Liver (tissue), 9 donors: ENCODE results near the gene PRPSAP2. TPM values are rescaled to one million over a fixed set of nuclear protein-coding genes. Genes with fewer than 3 reads are reported as not detected.

Experiments used
- DNase-seq: peaks from one replicate; pipeline ENCODE4 v3.0.0-alpha.2; 2017; ENCODE audit warnings: low spot score
- H3K27ac ChIP-seq, 2 donors: one replicate each; pipeline ENCODE4 v1.7.0; 2013; ENCODE audit warnings: inconsistent platforms in 2 of 2, low read length in 2 of 2, control low read depth in 1 of 2, low read depth in 1 of 2, mild to moderate bottlenecking in 1 of 2
- H3K27me3 ChIP-seq, 4 donors: one replicate each; pipeline versions ENCODE4 v1.6.1 to v1.7.0; 2013; ENCODE audit warnings: low read length in 3 of 4, inconsistent platforms in 1 of 4, mild to moderate bottlenecking in 1 of 4, moderate library complexity in 1 of 4; ENCODE audit not compliant: control insufficient read depth in 4 of 4, insufficient read depth in 4 of 4
- H3K36me3 ChIP-seq, 4 donors: one replicate each; pipeline versions ENCODE4 v1.6.1 to v1.7.0; 2013; ENCODE audit warnings: low read length in 3 of 4, mild to moderate bottlenecking in 3 of 4, low read depth in 1 of 4, moderate library complexity in 1 of 4; ENCODE audit not compliant: control insufficient read depth in 4 of 4, insufficient read depth in 3 of 4
- H3K4me1 ChIP-seq, 4 donors: one replicate each; pipeline versions ENCODE4 v1.6.1 to v1.7.0; 2013; ENCODE audit warnings: low read length in 3 of 4, mild to moderate bottlenecking in 3 of 4, moderate library complexity in 1 of 4; ENCODE audit not compliant: control insufficient read depth in 4 of 4, insufficient read depth in 4 of 4
- H3K4me3 ChIP-seq, 3 donors: one replicate each; pipeline versions ENCODE4 v1.6.1 to v1.7.0; 2013; ENCODE audit warnings: low read length in 3 of 3, control low read depth in 1 of 3, low read depth in 1 of 3, mild to moderate bottlenecking in 1 of 3
- H3K9ac ChIP-seq, 2 donors: one replicate each; pipeline ENCODE4 v1.7.0; 2013; ENCODE audit warnings: low read length in 2 of 2, mild to moderate bottlenecking in 2 of 2, moderate library complexity in 2 of 2, control low read depth in 1 of 2, low read depth in 1 of 2
- H3K9me3 ChIP-seq, 4 donors: one replicate each; pipeline versions ENCODE4 v1.6.1 to v1.7.0; 2013; ENCODE audit warnings: low read length in 3 of 4; ENCODE audit not compliant: control insufficient read depth in 4 of 4
- ATF3 ChIP-seq: IDR thresholded peaks from 2 replicates; pipeline ENCODE4 v1.6.1; 2016; ENCODE audit warnings: antibody characterized with exemption
- CTCF ChIP-seq: fragments of 150-350 bp; IDR thresholded peaks from 2 replicates; pipeline ENCODE4 v1.5.1; 2017; ENCODE audit warnings: improper control_type of control experiment, low read depth, low read length; ENCODE audit not compliant: missing input control
- EGR1 ChIP-seq, 2 donors: IDR thresholded peaks; 2 replicates each; pipeline ENCODE4 v1.6.1; 2016 to 2018; ENCODE audit warnings: antibody characterized with exemption in 2 of 2, low read depth in 2 of 2
- FOXA1 ChIP-seq: IDR thresholded peaks from 2 replicates; pipeline ENCODE4 v1.6.1; 2016; ENCODE audit warnings: antibody characterized with exemption
- FOXA2 ChIP-seq: IDR thresholded peaks from 2 replicates; pipeline ENCODE4 v1.6.1; 2016; ENCODE audit warnings: antibody characterized with exemption
- GABPA ChIP-seq, 2 donors: IDR thresholded peaks in 1 of 2; conservative IDR thresholded peaks in 1 of 2; 2 replicates each; pipeline ENCODE4 v1.6.1; 2016; ENCODE audit warnings: antibody characterized with exemption in 2 of 2, mild to moderate bottlenecking in 1 of 2, moderate library complexity in 1 of 2
- HNF4A ChIP-seq, 2 donors: conservative IDR thresholded peaks; 2 replicates each; pipeline ENCODE4 v1.6.1; 2016; ENCODE audit warnings: antibody characterized with exemption in 2 of 2, mild to moderate bottlenecking in 2 of 2
- HNF4G ChIP-seq: IDR thresholded peaks from 2 replicates; pipeline ENCODE4 v1.6.1; 2016; ENCODE audit warnings: antibody characterized with exemption
- JUND ChIP-seq, 2 donors: IDR thresholded peaks; 2 replicates each; pipeline ENCODE4 v1.6.1; 2016; ENCODE audit warnings: antibody characterized with exemption in 2 of 2
- MAX ChIP-seq: IDR thresholded peaks from 2 replicates; pipeline ENCODE4 v1.6.1; 2016; ENCODE audit warnings: antibody characterized with exemption
- NR2F2 ChIP-seq: IDR thresholded peaks from 2 replicates; pipeline ENCODE4 v1.6.1; 2016; ENCODE audit warnings: antibody characterized with exemption
- RAD21 ChIP-seq, 2 donors: IDR thresholded peaks; 2 replicates each; pipeline ENCODE4 v1.6.1; 2016; ENCODE audit warnings: antibody characterized with exemption in 2 of 2, mild to moderate bottlenecking in 2 of 2
- REST ChIP-seq: IDR thresholded peaks from 2 replicates; pipeline ENCODE4 v1.6.1; 2016; ENCODE audit warnings: antibody characterized with exemption, mild to moderate bottlenecking
- RXRA ChIP-seq, 2 donors: IDR thresholded peaks; 2 replicates each; pipeline ENCODE4 v1.6.1; 2017 to 2018; ENCODE audit warnings: antibody characterized with exemption in 2 of 2, mild to moderate bottlenecking in 1 of 2
- SP1 ChIP-seq: IDR thresholded peaks from 2 replicates; pipeline ENCODE4 v1.6.1; 2018; ENCODE audit warnings: antibody characterized with exemption, mild to moderate bottlenecking
- TAF1 ChIP-seq: conservative IDR thresholded peaks from 2 replicates; pipeline ENCODE4 v1.6.1; 2016; ENCODE audit warnings: antibody characterized with exemption, mild to moderate bottlenecking
- YY1 ChIP-seq: IDR thresholded peaks from 2 replicates; pipeline ENCODE4 v1.6.1; 2016; ENCODE audit warnings: antibody characterized with exemption, mild to moderate bottlenecking
- ZBTB33 ChIP-seq: IDR thresholded peaks from 2 replicates; pipeline ENCODE4 v1.6.1; 2016; ENCODE audit warnings: antibody characterized with exemption
- WGBS: extraction: QIAGEN DNeasy Blood & Tissue Kit; methylation state at CpG from one replicate; pipeline ENCODE4 v1.1.7; 2013; 5-methylcytosine and 5-hydroxymethylcytosine counted together
- polyA plus RNA-seq, 2 donors: library from polyadenylated mRNA; stranded (reverse) in 1 of 2; unstranded in 1 of 2; fragments of 200-250 nt in 1 of 2; fragments of >200 nt in 1 of 2; fragmentation: Nextera tagmentation in 1 of 2; extraction: Ambion mirVana in 1 of 2; gene quantifications; one replicate each; pipeline versions ENCODE4 v1.2.1 to v1.2.3, GENCODE V29; 2013 to 2015
- total RNA-seq, 2 donors: library from RNA; depleted of rRNA; stranded (reverse); fragments of >200 nt; gene quantifications; one replicate each; pipeline ENCODE4 v1.2.3, GENCODE V29; 2014
- donor health status: healthy.
- donor health status: healthy.
- donor health status: healthy.
- donor health status: healthy.
- donor health status: healthy.

PRPSAP2 gene
- total and polyA plus RNA-seq, 4 donors: 10.2 to 31.4 (median 16.7) TPM

GRCh38 chr17:18957831-18958230 is 99.9 kb downstream of the PRPSAP2 start:
- no peak for DNase-seq
- H3K27ac ChIP-seq: no peak overlapping the region
- WGBS: 92% methylated on average over 4 of the region's 4 CpGs
- no peak overlapping the region for H3K9ac ChIP-seq
- TF ChIP-seq EGR1 (IDR thresholded peaks at IDR 0.05; ENCODE audit: low read depth in 2 of 2) (no peak), HNF4A (conservative IDR thresholded peaks at IDR 0.05) (no peak), MAX (no peak), CTCF (no peak), GABPA (IDR thresholded peaks at IDR 0.05 in 1 of 2, conservative IDR thresholded peaks at IDR 0.05 in 1 of 2) (no peak), JUND (IDR thresholded peaks at IDR 0.05) (no peak), ZBTB33 (no peak), FOXA2 (no peak), HNF4G (no peak), RXRA (IDR thresholded peaks at IDR 0.05) (no peak), TAF1 (no peak), NR2F2 (no peak), FOXA1 (no peak), SP1 (no peak), YY1 (no peak), REST (no peak), RAD21 (IDR thresholded peaks at IDR 0.05) (no peak), ATF3 (no peak)
- H3K36me3 ChIP-seq: no peaks in the 10 kb centered on the region
- no peaks in the 10 kb centered on the region for H3K27me3 ChIP-seq
- H3K9me3 ChIP-seq: no peaks in the 10 kb centered on the region
- H3K4me1 ChIP-seq: peaks cover 0 to 9% (median 4%) of the 10 kb centered on the region in 4 donors
- H3K4me3 ChIP-seq: no peak overlapping the region

GRCh38 chr17:18958611-18959010 is 100.7 kb downstream of the PRPSAP2 start:
- Histone ChIP-seq H3K9me3 (no peaks in the 10 kb centered on the region), H3K36me3 (no peaks in the 10 kb centered on the region), H3K27me3 (no peaks in the 10 kb centered on the region), H3K27ac (no peak overlapping the region), H3K4me1 (peaks cover 0 to 9% (median 4%) of the 10 kb centered on the region in 4 donors), H3K4me3 (no peak overlapping the region), H3K9ac (no peak overlapping the region)
- no peak for TF ChIP-seq ZBTB33
- no peak for TF ChIP-seq REST
- no peak for TF ChIP-seq ATF3
- no peak for TF ChIP-seq FOXA2
- no peak for TF ChIP-seq YY1
- no peak for TF ChIP-seq HNF4A (conservative IDR thresholded peaks at IDR 0.05)
- TF ChIP-seq HNF4G: no peak
- DNase-seq: no peak
- WGBS: 93% methylated on average over 11 of the region's 11 CpGs
